ENCODE data around the gene PDE8B. TPM values are rescaled to one million over a fixed set of nuclear protein-coding genes. Genes with fewer than 3 reads are reported as not detected.

PDE8B gene
- total and polyA plus RNA-seq, 12 donors: 1.1 to 6.8 (median 4.8) TPM

DNA sequence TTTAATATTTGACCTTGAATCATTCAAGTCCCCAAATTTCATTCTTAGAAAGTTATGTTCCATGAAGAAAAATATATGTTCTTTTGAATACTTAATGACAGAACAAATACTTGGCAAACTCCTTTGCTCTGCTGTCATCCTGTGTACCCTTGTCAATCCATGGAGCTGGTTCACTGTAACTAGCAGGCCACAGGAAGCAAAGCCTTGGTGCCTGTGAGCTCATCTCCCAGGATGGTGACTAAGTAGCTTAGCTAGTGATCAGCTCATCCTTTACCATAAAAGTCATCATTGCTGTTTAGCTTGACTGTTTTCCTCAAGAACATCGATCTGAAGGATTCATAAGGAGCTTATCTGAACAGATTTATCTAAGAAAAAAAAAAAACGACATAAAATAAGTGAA lies 216.2 kb downstream of the PDE8B start:
- Histone ChIP-seq H3K36me3 (replicated peaks in 1 of 2) (peaks cover 0 to 6% of the 10 kb centered on the region in 2 donors), H3K4me3 (no peak overlapping the region), H3K4me1 (replicated peaks in 1 of 2) (peaks cover 0 to 17% of the 10 kb centered on the region in 2 donors), H3K27me3 (no peaks in the 10 kb centered on the region), H3K27ac (no peak overlapping the region), H3K9me3 (replicated peaks in 1 of 3) (no peaks in the 10 kb centered on the region)
- intact Hi-C loops (cut with DNase I): no loop called here
- no peak for DNase-seq
- TF ChIP-seq, protein P1, sequence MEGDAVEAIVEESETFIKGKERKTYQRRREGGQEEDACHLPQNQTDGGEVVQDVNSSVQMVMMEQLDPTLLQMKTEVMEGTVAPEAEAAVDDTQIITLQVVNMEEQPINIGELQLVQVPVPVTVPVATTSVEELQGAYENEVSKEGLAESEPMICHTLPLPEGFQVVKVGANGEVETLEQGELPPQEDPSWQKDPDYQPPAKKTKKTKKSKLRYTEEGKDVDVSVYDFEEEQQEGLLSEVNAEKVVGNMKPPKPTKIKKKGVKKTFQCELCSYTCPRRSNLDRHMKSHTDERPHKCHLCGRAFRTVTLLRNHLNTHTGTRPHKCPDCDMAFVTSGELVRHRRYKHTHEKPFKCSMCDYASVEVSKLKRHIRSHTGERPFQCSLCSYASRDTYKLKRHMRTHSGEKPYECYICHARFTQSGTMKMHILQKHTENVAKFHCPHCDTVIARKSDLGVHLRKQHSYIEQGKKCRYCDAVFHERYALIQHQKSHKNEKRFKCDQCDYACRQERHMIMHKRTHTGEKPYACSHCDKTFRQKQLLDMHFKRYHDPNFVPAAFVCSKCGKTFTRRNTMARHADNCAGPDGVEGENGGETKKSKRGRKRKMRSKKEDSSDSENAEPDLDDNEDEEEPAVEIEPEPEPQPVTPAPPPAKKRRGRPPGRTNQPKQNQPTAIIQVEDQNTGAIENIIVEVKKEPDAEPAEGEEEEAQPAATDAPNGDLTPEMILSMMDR (IDR thresholded peaks at IDR 0.05): no peak
- TF ChIP-seq POLR2A (IDR thresholded peaks at IDR 0.05): no peak
- WGBS, 4 donors: 57 to 80% (median 59%) methylated on average over 2 of the region's 2 CpGs

DNA sequence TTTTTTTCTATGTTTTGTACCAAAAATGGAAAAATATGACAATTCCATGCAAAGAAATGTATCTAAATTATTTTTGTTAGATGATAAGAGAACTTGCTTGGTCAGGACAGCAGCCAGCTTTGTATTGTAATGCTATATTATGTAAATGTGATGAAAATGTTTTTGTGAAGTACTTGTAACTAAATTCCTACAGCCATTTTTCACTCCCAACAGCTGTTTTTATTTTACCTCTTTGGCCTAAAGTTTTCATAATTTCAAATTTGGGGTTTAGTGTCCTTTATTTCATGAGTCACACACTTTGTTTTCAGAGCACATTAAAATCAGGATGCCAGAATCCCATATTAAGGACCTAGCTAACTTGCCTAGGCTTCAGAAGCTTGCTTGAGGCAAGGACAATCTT lies 217.5 kb downstream of the PDE8B start:
- Histone ChIP-seq H3K36me3 (replicated peaks in 1 of 2) (peaks cover 0 to 19% of the 10 kb centered on the region in 2 donors), H3K27ac (no peak overlapping the region), H3K27me3 (no peaks in the 10 kb centered on the region), H3K9me3 (replicated peaks in 1 of 3) (no peaks in the 10 kb centered on the region), H3K4me3 (no peak overlapping the region), H3K4me1 (replicated peaks in 1 of 2) (peaks cover 0 to 17% of the 10 kb centered on the region in 2 donors)
- no peak for DNase-seq
- TF ChIP-seq, protein P1 (IDR thresholded peaks at IDR 0.05): no peak
- TF ChIP-seq POLR2A (IDR thresholded peaks at IDR 0.05): no peak
- intact Hi-C loops (cut with DNase I): no loop called here

DNA sequence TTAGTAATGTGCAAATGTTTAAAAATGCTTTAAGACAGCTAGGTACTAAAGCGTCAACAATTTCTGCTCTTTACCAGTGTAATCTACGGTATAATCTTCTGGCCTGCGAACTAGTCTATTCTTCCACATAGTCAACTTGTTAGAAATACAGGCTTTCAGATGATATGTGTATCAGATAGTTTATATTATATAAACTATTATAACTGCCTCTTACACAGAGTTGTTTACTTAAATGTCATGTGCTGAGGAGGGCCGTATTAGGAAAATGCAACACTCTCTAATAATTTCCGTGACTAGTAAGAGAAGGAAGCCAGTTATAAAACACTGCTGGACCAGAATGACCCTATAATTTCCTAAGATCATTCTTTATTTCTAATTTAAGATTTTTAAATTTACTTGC lies 218.0 kb downstream of the PDE8B start:
- Histone ChIP-seq H3K36me3 (replicated peaks in 1 of 2) (peaks cover 0 to 20% of the 10 kb centered on the region in 2 donors), H3K27me3 (no peaks in the 10 kb centered on the region), H3K4me1 (replicated peaks in 1 of 2) (peaks cover 0 to 17% of the 10 kb centered on the region in 2 donors), H3K9me3 (replicated peaks in 1 of 3) (no peaks in the 10 kb centered on the region), H3K27ac (no peak overlapping the region), H3K4me3 (no peak overlapping the region)
- WGBS, 4 donors: 90 to 94% (median 90%) methylated on average over 5 of the region's 5 CpGs
- TF ChIP-seq POLR2A (IDR thresholded peaks at IDR 0.05): no peak
- TF ChIP-seq, protein P1 (IDR thresholded peaks at IDR 0.05): no peak
- intact Hi-C loops (cut with DNase I): no loop called here
- DNase-seq: no peak

DNA sequence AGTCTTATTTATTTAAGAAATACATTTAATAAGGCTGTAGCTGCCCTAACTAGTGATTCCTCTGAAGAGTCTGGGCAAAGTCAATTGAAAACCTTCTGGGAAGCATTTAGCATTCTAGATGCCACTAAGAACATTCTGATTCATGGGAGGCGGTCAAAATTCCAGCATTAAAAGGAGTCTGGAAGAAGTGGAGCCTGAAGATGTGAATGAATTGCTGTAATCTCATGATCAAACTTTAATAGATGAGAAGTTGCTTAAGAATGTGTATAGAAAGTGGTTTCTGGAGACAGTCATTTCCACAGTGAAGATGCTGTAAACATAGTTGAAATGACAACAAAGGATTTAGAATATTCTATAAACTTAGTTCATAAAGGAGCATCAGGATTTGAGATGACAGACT lies 220.2 kb downstream of the PDE8B start:
- TF ChIP-seq, protein P1 (IDR thresholded peaks at IDR 0.05): no peak
- no peak for TF ChIP-seq POLR2A (IDR thresholded peaks at IDR 0.05)
- Histone ChIP-seq H3K4me3 (no peak overlapping the region), H3K27ac (no peak overlapping the region), H3K36me3 (replicated peaks in 1 of 2) (peaks cover 0 to 27% of the 10 kb centered on the region in 2 donors), H3K27me3 (no peaks in the 10 kb centered on the region), H3K4me1 (replicated peaks in 1 of 2) (peaks cover 0 to 17% of the 10 kb centered on the region in 2 donors), H3K9me3 (replicated peaks in 1 of 3) (no peaks in the 10 kb centered on the region)
- DNase-seq: no peak
- 100% methylated on average over 1 of the region's 1 CpG for WGBS, 4 donors
- intact Hi-C loops (cut with DNase I): no loop called here
